ENCODE data around the gene SERBP1.

SERBP1 gene

DNA sequence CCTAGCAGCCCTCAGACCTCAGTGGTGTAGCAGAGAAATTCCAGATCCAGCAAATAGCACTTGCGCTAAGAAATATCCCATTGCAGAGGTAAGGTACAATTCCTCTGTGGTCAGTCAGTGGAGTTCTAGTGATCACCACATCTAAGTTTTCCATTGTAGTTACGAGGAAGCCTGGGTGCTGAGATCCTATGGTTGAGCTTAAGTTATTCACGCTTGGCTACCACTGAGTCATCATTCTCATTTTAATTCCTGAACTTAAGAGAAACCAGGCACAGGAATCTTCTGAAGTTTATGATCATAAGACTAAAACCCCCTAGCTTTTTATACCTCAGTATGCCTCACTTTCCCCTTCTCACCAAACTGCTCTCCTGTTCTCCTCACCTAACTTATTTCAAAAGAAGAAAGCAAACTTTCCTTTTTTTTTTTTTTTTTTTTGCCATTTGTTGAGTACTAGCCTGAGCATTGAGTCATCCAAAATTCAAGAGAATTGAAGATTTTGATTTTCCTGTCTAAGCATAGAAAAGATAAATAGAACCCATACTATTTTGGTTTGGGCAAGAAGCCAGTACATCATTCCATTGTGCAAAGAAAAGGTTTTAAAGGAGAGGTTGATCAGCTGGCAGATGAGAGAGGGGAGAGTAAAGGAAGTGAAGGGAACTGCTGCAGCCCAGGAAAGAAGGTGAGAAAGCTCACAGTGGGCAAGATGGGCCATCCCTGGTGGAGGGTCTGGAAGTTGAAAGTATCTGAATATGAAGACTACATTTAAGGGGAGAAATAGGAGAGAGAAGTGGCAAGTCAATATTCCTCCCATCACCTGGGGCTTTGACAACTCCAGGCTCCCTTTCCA lies 39.9 kb downstream of the SERBP1 start:
- Histone ChIP-seq H3K79me1 (ENCODE audit: low read length) (no peaks in the 10 kb centered on the region), H4K8ac (ENCODE audit: low read depth, low read length) (no peak overlapping the region), H2BK5ac (ENCODE audit: low read length) (no peak overlapping the region), H3K4me2 (ENCODE audit: low read length) (no peak overlapping the region), H3K27ac (ENCODE audit: low read depth, low read length) (no peak overlapping the region), H2BK120ac (ENCODE audit: low read depth, low read length) (no peak overlapping the region), H3K23ac (ENCODE audit: low read length) (no peak overlapping the region), H2BK15ac (replicated peaks; ENCODE audit: low read depth) (no peak overlapping the region), H3K18ac (ENCODE audit: low read length) (no peak overlapping the region), H3K27me3 (ENCODE audit: insufficient read depth, low read length, poor library complexity) (no peaks in the 10 kb centered on the region), H3K56ac (ENCODE audit: low read length) (no peak overlapping the region), H2AK5ac (ENCODE audit: low read length) (no peak overlapping the region), H3K4me1 (ENCODE audit: control insufficient read depth, low read depth, low read length) (peaks cover 2% of the 10 kb centered on the region), H3K79me2 (ENCODE audit: control insufficient read depth, insufficient read depth, low read length) (no peaks in the 10 kb centered on the region), H4K5ac (ENCODE audit: low read length) (no peak overlapping the region), H3K4ac (ENCODE audit: low read depth, low read length) (no peak overlapping the region), H3K4me3 (ENCODE audit: low read length) (no peak overlapping the region), H3K36me3 (ENCODE audit: control insufficient read depth, insufficient read depth, low read length) (no peaks in the 10 kb centered on the region), H3K9ac (ENCODE audit: low read length) (no peak overlapping the region)
- no CpG with 5 or more reads among the region's 3 CpGs for WGBS (ENCODE audit: extremely low coverage, insufficient coverage, low lambda C conversion rate)
- DNase-seq = no peak

DNA sequence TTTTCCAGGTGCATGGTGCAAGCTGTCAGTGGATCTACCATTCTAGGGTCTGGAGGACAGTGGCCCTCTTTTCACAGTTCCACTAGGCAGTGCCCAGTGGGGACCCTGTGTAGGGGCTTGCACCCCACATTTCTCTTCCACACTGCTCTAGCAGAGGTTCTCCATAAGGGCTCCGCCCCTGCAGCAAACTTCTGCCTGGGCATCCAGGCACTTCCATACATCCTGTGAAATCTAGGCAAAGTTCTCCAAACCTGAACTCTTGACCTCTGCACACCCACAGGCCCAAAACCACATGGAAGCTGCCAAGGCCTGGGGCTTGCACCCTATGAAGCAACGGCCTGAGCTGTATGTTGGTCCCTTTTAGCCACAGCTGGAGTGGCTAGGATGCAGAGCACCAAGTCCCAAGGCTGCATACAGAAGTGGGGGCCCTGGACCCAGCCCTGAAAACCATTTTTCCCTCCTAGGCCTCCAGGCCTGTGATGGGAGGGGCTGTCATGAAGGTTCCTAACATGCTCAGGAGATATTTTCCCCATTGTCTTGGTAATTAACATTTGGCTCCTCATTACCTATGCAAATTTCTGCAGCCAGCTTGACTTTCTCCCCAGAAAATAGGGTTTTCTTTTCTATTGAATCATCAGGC lies 46.1 kb downstream of the SERBP1 start:
- Histone ChIP-seq H3K18ac (ENCODE audit: low read length) (no peak overlapping the region), H3K27ac (ENCODE audit: low read depth, low read length) (no peak overlapping the region), H2BK120ac (ENCODE audit: low read depth, low read length) (no peak overlapping the region), H2AK5ac (ENCODE audit: low read length) (no peak overlapping the region), H3K4me2 (ENCODE audit: low read length) (no peak overlapping the region), H3K27me3 (ENCODE audit: insufficient read depth, low read length, poor library complexity) (no peaks in the 10 kb centered on the region), H3K79me2 (ENCODE audit: control insufficient read depth, insufficient read depth, low read length) (no peaks in the 10 kb centered on the region), H3K4me3 (ENCODE audit: low read length) (no peak overlapping the region), H4K5ac (ENCODE audit: low read length) (no peak overlapping the region), H2BK5ac (ENCODE audit: low read length) (no peak overlapping the region), H2BK15ac (replicated peaks; ENCODE audit: low read depth) (no peak overlapping the region), H3K9ac (ENCODE audit: low read length) (no peak overlapping the region), H3K4me1 (ENCODE audit: control insufficient read depth, low read depth, low read length) (no peaks in the 10 kb centered on the region), H4K8ac (ENCODE audit: low read depth, low read length) (no peak overlapping the region), H3K23ac (ENCODE audit: low read length) (no peak overlapping the region), H3K56ac (ENCODE audit: low read length) (no peak overlapping the region), H3K36me3 (ENCODE audit: control insufficient read depth, insufficient read depth, low read length) (no peaks in the 10 kb centered on the region), H3K79me1 (ENCODE audit: low read length) (no peaks in the 10 kb centered on the region), H3K4ac (ENCODE audit: low read depth, low read length) (no peak overlapping the region)
- DNase-seq = no peak
- WGBS (ENCODE audit: extremely low coverage, insufficient coverage, low lambda C conversion rate) = no CpG with 5 or more reads among the region's 2 CpGs

DNA sequence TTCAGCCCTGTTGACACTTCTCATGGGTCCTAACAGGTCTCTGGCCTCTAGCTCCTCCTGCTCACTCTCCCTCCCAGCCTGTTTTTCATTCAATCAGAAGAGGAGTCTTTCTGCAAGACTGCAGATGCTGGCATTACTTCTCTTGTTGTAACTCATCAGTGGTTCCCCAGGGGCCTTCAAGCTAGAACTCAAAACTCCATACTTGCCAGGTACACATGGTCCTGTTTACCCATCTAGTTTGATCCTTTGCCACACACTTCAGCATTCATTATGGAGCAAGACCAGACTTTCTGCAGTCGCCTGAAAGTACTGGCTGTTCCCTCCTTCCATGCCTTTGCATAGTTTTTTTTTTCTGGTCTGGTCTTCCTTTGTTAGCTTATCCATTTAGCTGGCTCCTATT lies 47.9 kb downstream of the SERBP1 start:
- DNase-seq = no peak
- no peaks in the 10 kb centered on the region for H3K79me1 ChIP-seq (ENCODE audit: low read length)
- H3K27ac ChIP-seq (ENCODE audit: low read depth, low read length) = no peak overlapping the region
- H2BK5ac ChIP-seq (ENCODE audit: low read length) = no peak overlapping the region
- no peak overlapping the region for H3K4me3 ChIP-seq (ENCODE audit: low read length)
- H3K18ac ChIP-seq (ENCODE audit: low read length) = no peak overlapping the region
- H2BK120ac ChIP-seq (ENCODE audit: low read depth, low read length) = no peak overlapping the region
- peaks cover under 1% of the 10 kb centered on the region for H3K4me1 ChIP-seq (ENCODE audit: control insufficient read depth, low read depth, low read length)
- no peak overlapping the region for H2AK5ac ChIP-seq (ENCODE audit: low read length)
- no peak overlapping the region for H3K56ac ChIP-seq (ENCODE audit: low read length)
- H3K4ac ChIP-seq (ENCODE audit: low read depth, low read length) = no peak overlapping the region
- H3K79me2 ChIP-seq (ENCODE audit: control insufficient read depth, insufficient read depth, low read length) = no peaks in the 10 kb centered on the region
- H3K36me3 ChIP-seq (ENCODE audit: control insufficient read depth, insufficient read depth, low read length) = no peaks in the 10 kb centered on the region
- no peak overlapping the region for H3K23ac ChIP-seq (ENCODE audit: low read length)
- H4K5ac ChIP-seq (ENCODE audit: low read length) = no peak overlapping the region
- H3K9ac ChIP-seq (ENCODE audit: low read length) = no peak overlapping the region
- H4K8ac ChIP-seq (ENCODE audit: low read depth, low read length) = no peak overlapping the region
- H3K27me3 ChIP-seq (ENCODE audit: insufficient read depth, low read length, poor library complexity) = no peaks in the 10 kb centered on the region
- H2BK15ac ChIP-seq (replicated peaks; ENCODE audit: low read depth) = no peak overlapping the region
- H3K4me2 ChIP-seq (ENCODE audit: low read length) = no peak overlapping the region
- no CpG with 5 or more reads among the region's 1 CpG for WGBS (ENCODE audit: extremely low coverage, insufficient coverage, low lambda C conversion rate)

- H3K79me2 ChIP-seq (ENCODE audit: control insufficient read depth, insufficient read depth, low read length) = no peaks in the 10 kb centered on the region
- no peaks in the 10 kb centered on the region for H3K79me1 ChIP-seq (ENCODE audit: low read length)
- H3K36me3 ChIP-seq (ENCODE audit: control insufficient read depth, insufficient read depth, low read length) = no peaks in the 10 kb centered on the region
- no peak overlapping the region for H4K8ac ChIP-seq (ENCODE audit: low read depth, low read length)
- no peak overlapping the region for H2BK5ac ChIP-seq (ENCODE audit: low read length)
- no peak overlapping the region for H3K9ac ChIP-seq (ENCODE audit: low read length)
- H3K4me1 ChIP-seq (ENCODE audit: control insufficient read depth, low read depth, low read length) = peaks cover 7% of the 10 kb centered on the region
- no peak overlapping the region for H3K56ac ChIP-seq (ENCODE audit: low read length)
- no peak overlapping the region for H3K4me3 ChIP-seq (ENCODE audit: low read length)
- no peak overlapping the region for H3K4me2 ChIP-seq (ENCODE audit: low read length)
- H3K4ac ChIP-seq (ENCODE audit: low read depth, low read length) = no peak overlapping the region
- WGBS (ENCODE audit: extremely low coverage, insufficient coverage, low lambda C conversion rate) = no CpG with 5 or more reads among the region's 4 CpGs
- H3K27me3 ChIP-seq (ENCODE audit: insufficient read depth, low read length, poor library complexity) = no peaks in the 10 kb centered on the region
- no peak for DNase-seq
- no peak overlapping the region for H2BK15ac ChIP-seq (replicated peaks; ENCODE audit: low read depth)
- no peak overlapping the region for H3K18ac ChIP-seq (ENCODE audit: low read length)
- H3K23ac ChIP-seq (ENCODE audit: low read length) = no peak overlapping the region
- no peak overlapping the region for H2BK120ac ChIP-seq (ENCODE audit: low read depth, low read length)
- H3K27ac ChIP-seq (ENCODE audit: low read depth, low read length) = no peak overlapping the region
- no peak overlapping the region for H4K5ac ChIP-seq (ENCODE audit: low read length)
- no peak overlapping the region for H2AK5ac ChIP-seq (ENCODE audit: low read length)
Measured at GRCh38 chr1:67381154-67381553, 49.0 kb downstream of the SERBP1 start.

GRCh38 chr1:67377253-67377652 lies 52.9 kb downstream of the SERBP1 start:
- no peak overlapping the region for H4K5ac ChIP-seq (ENCODE audit: low read length)
- no CpG with 5 or more reads among the region's 1 CpG for WGBS (ENCODE audit: extremely low coverage, insufficient coverage, low lambda C conversion rate)
- no peak for DNase-seq

More at GRCh38 chr1:67377253-67377652, 52.9 kb downstream of the SERBP1 start:
- Histone ChIP-seq H3K4me3 (ENCODE audit: low read length) (no peak overlapping the region), H2AK5ac (ENCODE audit: low read length) (no peak overlapping the region), H3K4me2 (ENCODE audit: low read length) (no peak overlapping the region), H4K8ac (ENCODE audit: low read depth, low read length) (no peak overlapping the region), H2BK120ac (ENCODE audit: low read depth, low read length) (no peak overlapping the region), H3K27me3 (ENCODE audit: insufficient read depth, low read length, poor library complexity) (no peaks in the 10 kb centered on the region), H2BK5ac (ENCODE audit: low read length) (no peak overlapping the region), H3K23ac (ENCODE audit: low read length) (no peak overlapping the region), H3K4ac (ENCODE audit: low read depth, low read length) (no peak overlapping the region), H3K27ac (ENCODE audit: low read depth, low read length) (no peak overlapping the region), H3K9ac (ENCODE audit: low read length) (no peak overlapping the region), H3K79me2 (ENCODE audit: control insufficient read depth, insufficient read depth, low read length) (no peaks in the 10 kb centered on the region), H3K18ac (ENCODE audit: low read length) (no peak overlapping the region), H3K4me1 (ENCODE audit: control insufficient read depth, low read depth, low read length) (peaks cover 9% of the 10 kb centered on the region), H3K79me1 (ENCODE audit: low read length) (no peaks in the 10 kb centered on the region), H3K36me3 (ENCODE audit: control insufficient read depth, insufficient read depth, low read length) (no peaks in the 10 kb centered on the region), H2BK15ac (replicated peaks; ENCODE audit: low read depth) (no peak overlapping the region), H3K56ac (ENCODE audit: low read length) (no peak overlapping the region)

Data from mesendoderm (in vitro differentiated cells).